ENCODE measurements around the gene UPK1B.

UPK1B gene

GRCh38 chr3:119237299-119237698, 63.9 kb downstream of the UPK1B start:
- Histone ChIP-seq H3K27ac (ENCODE audit: low read length) (no peak overlapping the region), H2AFZ (ENCODE audit: low read length) (no peak overlapping the region), H3F3A (ENCODE audit: insufficient read depth, low read length) (0 out of 2 replicates have a peak, but pooled peaks cover 6% of the 10 kb centered on the region), H3K9me3 (replicated peaks; ENCODE audit: insufficient read depth, low read length) (no peaks in the 10 kb centered on the region), H3K79me2 (ENCODE audit: low read length) (peaks cover 17% of the 10 kb centered on the region), H3K27me3 (replicated peaks; ENCODE audit: insufficient read depth, low read length) (no peaks in the 10 kb centered on the region), H3K9me2 (replicated peaks; ENCODE audit: insufficient read depth, low read length) (no peaks in the 10 kb centered on the region), H3K9ac (ENCODE audit: low read length) (no peak overlapping the region), H3K4me1 (ENCODE audit: low read length) (peaks cover 25% of the 10 kb centered on the region), H3K4me3 (ENCODE audit: low read length) (no peak overlapping the region), H4K20me1 (ENCODE audit: insufficient read depth, low read length) (no peaks in the 10 kb centered on the region), H3K4me2 (ENCODE audit: low read depth, low read length) (no peak overlapping the region), H3K36me3 (replicated peaks; ENCODE audit: insufficient read depth, low read length) (no peaks in the 10 kb centered on the region)
- TF ChIP-seq, protein P1, sequence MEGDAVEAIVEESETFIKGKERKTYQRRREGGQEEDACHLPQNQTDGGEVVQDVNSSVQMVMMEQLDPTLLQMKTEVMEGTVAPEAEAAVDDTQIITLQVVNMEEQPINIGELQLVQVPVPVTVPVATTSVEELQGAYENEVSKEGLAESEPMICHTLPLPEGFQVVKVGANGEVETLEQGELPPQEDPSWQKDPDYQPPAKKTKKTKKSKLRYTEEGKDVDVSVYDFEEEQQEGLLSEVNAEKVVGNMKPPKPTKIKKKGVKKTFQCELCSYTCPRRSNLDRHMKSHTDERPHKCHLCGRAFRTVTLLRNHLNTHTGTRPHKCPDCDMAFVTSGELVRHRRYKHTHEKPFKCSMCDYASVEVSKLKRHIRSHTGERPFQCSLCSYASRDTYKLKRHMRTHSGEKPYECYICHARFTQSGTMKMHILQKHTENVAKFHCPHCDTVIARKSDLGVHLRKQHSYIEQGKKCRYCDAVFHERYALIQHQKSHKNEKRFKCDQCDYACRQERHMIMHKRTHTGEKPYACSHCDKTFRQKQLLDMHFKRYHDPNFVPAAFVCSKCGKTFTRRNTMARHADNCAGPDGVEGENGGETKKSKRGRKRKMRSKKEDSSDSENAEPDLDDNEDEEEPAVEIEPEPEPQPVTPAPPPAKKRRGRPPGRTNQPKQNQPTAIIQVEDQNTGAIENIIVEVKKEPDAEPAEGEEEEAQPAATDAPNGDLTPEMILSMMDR (IDR thresholded peaks at IDR 0.05; ENCODE audit: low read length), result no peak
- no peak for TF ChIP-seq EZH2phosphoT487 (IDR thresholded peaks at IDR 0.05; ENCODE audit: low read length)
- no peak for TF ChIP-seq EZH2 (optimal IDR thresholded peaks at IDR 0.05; ENCODE audit: low read depth, low read length)
- no peak for DNase-seq

- Histone ChIP-seq H3K4me2 (ENCODE audit: low read depth, low read length) (no peak overlapping the region; the same call in 1 of the 2 replicates), H3K4me1 (ENCODE audit: low read length) (peaks cover 25% of the 10 kb centered on the region), H3K36me3 (replicated peaks; ENCODE audit: insufficient read depth, low read length) (no peaks in the 10 kb centered on the region), H3K4me3 (ENCODE audit: low read length) (no peak overlapping the region), H3F3A (ENCODE audit: insufficient read depth, low read length) (0 out of 2 replicates have a peak, but pooled peaks cover 6% of the 10 kb centered on the region), H3K27me3 (replicated peaks; ENCODE audit: insufficient read depth, low read length) (no peaks in the 10 kb centered on the region), H3K27ac (ENCODE audit: low read length) (no peak overlapping the region), H2AFZ (ENCODE audit: low read length) (no peak overlapping the region), H3K9me3 (replicated peaks; ENCODE audit: insufficient read depth, low read length) (no peaks in the 10 kb centered on the region), H3K9ac (ENCODE audit: low read length) (no peak overlapping the region), H3K79me2 (ENCODE audit: low read length) (peaks cover 17% of the 10 kb centered on the region), H3K9me2 (replicated peaks; ENCODE audit: insufficient read depth, low read length) (no peaks in the 10 kb centered on the region), H4K20me1 (ENCODE audit: insufficient read depth, low read length) (no peaks in the 10 kb centered on the region)
- TF ChIP-seq, protein P1 (IDR thresholded peaks at IDR 0.05; ENCODE audit: low read length), result no peak
- TF ChIP-seq EZH2 (optimal IDR thresholded peaks at IDR 0.05; ENCODE audit: low read depth, low read length) (no peak), EZH2phosphoT487 (IDR thresholded peaks at IDR 0.05; ENCODE audit: low read length) (no peak)
- no peak for DNase-seq
Measured at GRCh38 chr3:119238363-119238762, 65.0 kb downstream of the UPK1B start.

DNA sequence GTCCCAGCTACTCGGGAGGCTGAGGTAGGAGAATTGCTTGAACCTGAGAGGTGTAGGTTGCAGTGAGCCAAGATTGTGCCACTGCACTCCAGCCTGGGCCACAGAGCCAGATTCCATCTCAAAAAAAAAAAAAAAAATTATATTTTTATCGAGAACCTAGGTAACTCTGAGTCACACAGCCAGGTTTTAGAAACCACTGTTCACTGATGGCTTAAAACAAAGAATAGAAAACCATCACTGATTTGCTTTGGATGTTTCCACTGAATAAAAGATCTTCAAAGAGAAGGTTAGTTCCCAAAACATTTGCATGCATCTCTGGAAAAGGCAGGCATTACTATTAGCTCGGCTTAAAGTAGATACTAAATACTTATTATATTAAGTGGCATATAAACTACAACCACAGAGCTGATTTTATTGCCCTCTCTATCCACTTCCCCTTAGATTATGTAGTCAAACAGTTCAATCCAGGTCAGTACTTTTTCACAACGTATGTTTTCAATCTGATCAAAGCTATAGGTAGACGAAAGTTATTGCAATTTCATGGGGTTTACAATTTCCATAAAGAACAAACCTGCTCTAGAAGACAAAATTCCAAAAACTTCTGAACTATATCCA, 65.9 kb downstream of the UPK1B start:
- Histone ChIP-seq H3K4me3 (ENCODE audit: low read length) (no peak overlapping the region), H3K4me2 (ENCODE audit: low read depth, low read length) (peak overlapping the region; percentile 76; the same call in 1 of the 2 replicates), H4K20me1 (ENCODE audit: insufficient read depth, low read length) (no peaks in the 10 kb centered on the region), H3K27ac (ENCODE audit: low read length) (no peak overlapping the region), H3K27me3 (replicated peaks; ENCODE audit: insufficient read depth, low read length) (no peaks in the 10 kb centered on the region), H3K79me2 (ENCODE audit: low read length) (peaks cover 17% of the 10 kb centered on the region), H2AFZ (ENCODE audit: low read length) (no peak overlapping the region), H3K9me3 (replicated peaks; ENCODE audit: insufficient read depth, low read length) (no peaks in the 10 kb centered on the region), H3K9me2 (replicated peaks; ENCODE audit: insufficient read depth, low read length) (no peaks in the 10 kb centered on the region), H3K36me3 (replicated peaks; ENCODE audit: insufficient read depth, low read length) (no peaks in the 10 kb centered on the region), H3K9ac (ENCODE audit: low read length) (no peak overlapping the region), H3F3A (ENCODE audit: insufficient read depth, low read length) (0 out of 2 replicates have a peak, but pooled peaks cover 6% of the 10 kb centered on the region), H3K4me1 (ENCODE audit: low read length) (peaks cover 25% of the 10 kb centered on the region)
- TF ChIP-seq EZH2phosphoT487 (IDR thresholded peaks at IDR 0.05; ENCODE audit: low read length) (no peak), EZH2 (optimal IDR thresholded peaks at IDR 0.05; ENCODE audit: low read depth, low read length) (no peak)
- TF ChIP-seq, protein P1 (IDR thresholded peaks at IDR 0.05; ENCODE audit: low read length), result no peak
- no peak for DNase-seq

Measured in MM.1S (cell line).